H1 (cell line): Measurements from ENCODE around the gene CYP2J2. TPM values are rescaled to one million over a fixed set of nuclear protein-coding genes. Genes with fewer than 3 reads are reported as not detected.

ENCODE experiments used
- CTCF ChIA-PET: fragments of 300-600 bp; sonication (Branson Sonifier 250); formaldehyde crosslinking; loops from one replicate; lab custom pipeline; 2021; ENCODE audit not compliant: partially characterized antibody; lab: Charles Lee
- POLR2A ChIA-PET: fragments of 300-600 bp; sonication (Branson Sonifier 250); formaldehyde crosslinking; loops from one replicate; lab custom pipeline; 2021; ENCODE audit warnings: inconsistent platforms; ENCODE audit not compliant: partially characterized antibody; lab: Charles Lee
- DNase-seq, 2 experiments: peaks; one replicate each; pipeline versions ENCODE4 v3.0.0 to v3.0.0-alpha.2; 2010 to 2022; ENCODE audit warnings: low spot score in 2 of 2, low read depth in 1 of 2, mixed read lengths in 1 of 2
- FAIRE-seq: peaks from 2 replicates; lab custom pipeline; 2011; peaks lifted over from hg19 to GRCh38; lab: Jason Lieb, UNC
- H2AFZ ChIP-seq: 2 replicates; pipeline ENCODE4 v1.8.1; 2012; ENCODE audit warnings: low read length, inconsistent platforms
- H2AK5ac ChIP-seq: 2 replicates; pipeline ENCODE4 v1.6.1; 2013; ENCODE audit warnings: low read depth, low read length
- H2BK120ac ChIP-seq: replicated peaks from 2 replicates; pipeline ENCODE3; 2013; ENCODE audit warnings: low read depth, low read length, inconsistent platforms
- H2BK12ac ChIP-seq: 2 replicates; pipeline ENCODE4 v1.6.1; 2013; ENCODE audit warnings: low read depth, low read length
- H2BK15ac ChIP-seq: 2 replicates; pipeline ENCODE4 v1.6.1; 2013; ENCODE audit warnings: low read length
- H2BK20ac ChIP-seq: 2 replicates; pipeline ENCODE4 v1.6.1; 2013; ENCODE audit warnings: low read length
- H2BK5ac ChIP-seq: 2 replicates; pipeline ENCODE4 v1.6.1; 2013; ENCODE audit warnings: low read depth, low read length
- H3K14ac ChIP-seq: 2 replicates; pipeline ENCODE4 v1.6.1; 2013; ENCODE audit warnings: inconsistent platforms; ENCODE audit not compliant: insufficient read length
- H3K18ac ChIP-seq: 2 replicates; pipeline ENCODE4 v1.6.1; 2013; ENCODE audit warnings: low read length; ENCODE audit errors: extremely low read depth
- H3K23ac ChIP-seq: 2 replicates; pipeline ENCODE4 v1.6.1; 2013; ENCODE audit warnings: inconsistent platforms; ENCODE audit not compliant: insufficient read length
- H3K23me2 ChIP-seq: 2 replicates; pipeline ENCODE4 v1.6.1; 2013; ENCODE audit warnings: low read depth, low read length
- H3K27ac ChIP-seq: 2 replicates; pipeline ENCODE4 v1.6.1; 2011; ENCODE audit warnings: low read depth, low read length, inconsistent platforms
- H3K27me3 ChIP-seq, 4 experiments: replicated peaks in 1 of 4; 1 replicate in 1 of 4; 2 replicates in 3 of 4; pipeline versions ENCODE4 v1.6.1 to v1.8.1; 2011 to 2013; ENCODE audit warnings: low read length in 3 of 4, mild to moderate bottlenecking in 3 of 4, inconsistent platforms in 2 of 4, mixed read lengths in 2 of 4, moderate library complexity in 1 of 4; ENCODE audit not compliant: control insufficient read depth in 3 of 4, insufficient read depth in 3 of 4; ENCODE audit errors: extremely low read depth in 1 of 4
- H3K36me3 ChIP-seq, 4 experiments: 2 replicates each; pipeline versions ENCODE4 v1.6.1 to v1.8.1; 2011 to 2013; ENCODE audit warnings: mild to moderate bottlenecking in 4 of 4, low read length in 3 of 4, moderate library complexity in 2 of 4, control low read depth in 1 of 4, inconsistent platforms in 1 of 4; ENCODE audit not compliant: insufficient read depth in 4 of 4, control insufficient read depth in 2 of 4
- H3K4ac ChIP-seq: replicated peaks from 2 replicates; pipeline ENCODE3; 2013; ENCODE audit warnings: low read length, low read depth, mixed read lengths, inconsistent platforms; ENCODE audit not compliant: insufficient read length
- H3K4me1 ChIP-seq, 4 experiments: replicated peaks in 1 of 4; 1 replicate in 1 of 4; 2 replicates in 3 of 4; pipeline versions ENCODE4 v1.6.1 to v1.8.1; 2011 to 2013; ENCODE audit warnings: low read length in 3 of 4, inconsistent platforms in 2 of 4, mixed read lengths in 1 of 4; ENCODE audit not compliant: insufficient read depth in 4 of 4, control insufficient read depth in 3 of 4
- H3K4me2 ChIP-seq, 2 experiments: 2 replicates each; pipeline versions ENCODE4 v1.6.1 to v1.8.1; 2011 to 2013; ENCODE audit warnings: low read depth in 2 of 2, low read length in 2 of 2, control low read depth in 1 of 2, inconsistent platforms in 1 of 2, mild to moderate bottlenecking in 1 of 2; ENCODE audit not compliant: insufficient read depth in 1 of 2
- H3K4me3 ChIP-seq, 4 experiments: fragments of 200-600, 300-600 bp in 1 of 4; sonication (generic), shearing (Covaris generic), sonication (Bioruptor Twin) in 1 of 4; 2 replicates each; pipeline versions ENCODE4 v1.5.1 to v1.8.1; 2011 to 2016; ENCODE audit warnings: low read length in 4 of 4, low read depth in 3 of 4, control low read depth in 2 of 4, inconsistent platforms in 2 of 4, mild to moderate bottlenecking in 2 of 4, mixed read lengths in 1 of 4, moderate library complexity in 1 of 4; ENCODE audit not compliant: insufficient read depth in 2 of 4; ENCODE audit errors: extremely low read depth in 1 of 4
- H3K56ac ChIP-seq: replicated peaks from 2 replicates; pipeline ENCODE3; 2013; ENCODE audit warnings: low read depth, mild to moderate bottlenecking, mixed read lengths, low read length, inconsistent platforms; ENCODE audit not compliant: insufficient read length
- H3K79me1 ChIP-seq: 2 replicates; pipeline ENCODE4 v1.6.1; 2013; ENCODE audit warnings: low read depth, low read length, control low read depth
- H3K79me2 ChIP-seq, 2 experiments: 2 replicates each; pipeline versions ENCODE4 v1.6.1 to v1.8.1; 2012 to 2013; ENCODE audit warnings: low read length in 2 of 2, mild to moderate bottlenecking in 2 of 2, inconsistent platforms in 1 of 2; ENCODE audit not compliant: insufficient read depth in 2 of 2, control insufficient read depth in 1 of 2
- H3K9ac ChIP-seq, 4 experiments: replicated peaks in 1 of 4; 1 replicate in 1 of 4; 2 replicates in 3 of 4; pipeline versions ENCODE4 v1.6.1 to v1.8.1; 2011 to 2013; ENCODE audit warnings: low read depth in 3 of 4, low read length in 3 of 4, control low read depth in 2 of 4, mild to moderate bottlenecking in 2 of 4, moderate library complexity in 2 of 4, inconsistent platforms in 1 of 4; ENCODE audit errors: extremely low read depth in 1 of 4
- H3K9me3 ChIP-seq, 2 experiments: 2 replicates each; pipeline versions ENCODE4 v1.6.1 to v1.8.1; 2012 to 2013; ENCODE audit warnings: mild to moderate bottlenecking in 2 of 2, moderate library complexity in 2 of 2, control low read depth in 1 of 2, inconsistent platforms in 1 of 2, low read depth in 1 of 2, low read length in 1 of 2, mixed read lengths in 1 of 2; ENCODE audit not compliant: insufficient read depth in 2 of 2
- H4K20me1 ChIP-seq, 2 experiments: replicated peaks in 1 of 2; 2 replicates each; pipeline versions ENCODE3 to v1.8.1; 2011 to 2013; ENCODE audit warnings: inconsistent platforms in 2 of 2, low read length in 2 of 2, mild to moderate bottlenecking in 1 of 2; ENCODE audit not compliant: insufficient read depth in 2 of 2, control insufficient read depth in 1 of 2
- H4K5ac ChIP-seq: 2 replicates; pipeline ENCODE4 v1.6.1; 2013; ENCODE audit warnings: low read length, low read depth, mixed read lengths, inconsistent platforms; ENCODE audit not compliant: insufficient read length
- H4K8ac ChIP-seq: 2 replicates; pipeline ENCODE4 v1.8.0; 2013; ENCODE audit warnings: mild to moderate bottlenecking, moderate library complexity, low read length, inconsistent platforms; ENCODE audit not compliant: insufficient read depth; ENCODE audit errors: extremely low read depth
- H4K91ac ChIP-seq: replicated peaks from 2 replicates; pipeline ENCODE3; 2013; ENCODE audit warnings: low read length, mixed read lengths, inconsistent platforms; ENCODE audit not compliant: insufficient read length
- BCL11A ChIP-seq, 2 experiments: IDR thresholded peaks; one replicate each; pipeline ENCODE4 v1.6.1; 2011; ENCODE audit warnings: low read depth in 2 of 2, low read length in 2 of 2, mild to moderate bottlenecking in 2 of 2
- BRCA1 ChIP-seq: IDR thresholded peaks from 2 replicates; pipeline ENCODE4 v1.6.1; 2012; ENCODE audit warnings: low read depth, low read length, improper control_type of control experiment
- CHD2 ChIP-seq: IDR thresholded peaks from 2 replicates; pipeline ENCODE4 v1.6.1; 2012; ENCODE audit warnings: low read length, improper control_type of control experiment
- CREB1 ChIP-seq: IDR thresholded peaks from 2 replicates; pipeline ENCODE4 v1.6.1; 2012; ENCODE audit warnings: inconsistent platforms
- EP300 ChIP-seq, 2 experiments: IDR thresholded peaks; 1 replicate in 1 of 2; 2 replicates in 1 of 2; pipeline ENCODE4 v1.6.1; 2011 to 2012; ENCODE audit warnings: low read depth in 2 of 2, low read length in 2 of 2, mild to moderate bottlenecking in 2 of 2, borderline replicate concordance in 1 of 2, inconsistent platforms in 1 of 2, moderate library complexity in 1 of 2
- GABPA ChIP-seq: IDR thresholded peaks from 2 replicates; pipeline ENCODE4 v1.6.1; 2011; ENCODE audit warnings: mild to moderate bottlenecking, low read length, moderate library complexity, borderline replicate concordance; ENCODE audit not compliant: insufficient read depth
- JUN ChIP-seq: IDR thresholded peaks from 2 replicates; pipeline ENCODE4 v1.6.1; 2011; ENCODE audit warnings: low read depth, mild to moderate bottlenecking, improper control_type of control experiment, low read length
- MAFK ChIP-seq: IDR thresholded peaks from 2 replicates; pipeline ENCODE4 v1.6.1; 2012; ENCODE audit warnings: low read depth, mild to moderate bottlenecking, improper control_type of control experiment, low read length
- RNF2 ChIP-seq: fragments of 200-900, 300-1000 bp; sonication (generic); IDR thresholded peaks from 2 replicates; pipeline ENCODE4 v1.7.1; 2016; ENCODE audit warnings: borderline replicate concordance, low read depth, mild to moderate bottlenecking, antibody characterized with exemption, low read length; ENCODE audit not compliant: poor library complexity, severe bottlenecking; ENCODE audit errors: missing control alignments
- SAP30 ChIP-seq: fragments of 300-600 bp; sonication (generic); IDR thresholded peaks from 2 replicates; pipeline ENCODE4 v1.7.1; 2012; ENCODE audit warnings: low read length, moderate library complexity, mild to moderate bottlenecking, inconsistent platforms; ENCODE audit not compliant: insufficient read depth, insufficient replicate concordance
- SIN3A ChIP-seq, 2 experiments: IDR thresholded peaks in 1 of 2; conservative IDR thresholded peaks in 1 of 2; 2 replicates each; pipeline ENCODE4 v1.6.1; 2011 to 2012; ENCODE audit warnings: low read length in 2 of 2, improper control_type of control experiment in 1 of 2, low read depth in 1 of 2, mild to moderate bottlenecking in 1 of 2
- SP2 ChIP-seq: IDR thresholded peaks from 2 replicates; pipeline ENCODE4 v1.6.1; 2012; ENCODE audit warnings: mild to moderate bottlenecking, low read length, inconsistent platforms
- SRF ChIP-seq: IDR thresholded peaks from 2 replicates; pipeline ENCODE4 v1.6.1; 2011; ENCODE audit warnings: mild to moderate bottlenecking, low read depth, low read length, moderate library complexity
- TEAD4 ChIP-seq: IDR thresholded peaks from 2 replicates; pipeline ENCODE4 v1.6.1; 2012; ENCODE audit warnings: low read depth, low read length, inconsistent platforms, mixed read lengths
- WGBS, 2 experiments: shearing (Covaris generic) in 1 of 2; methylation state at CpG; one replicate each; pipeline versions ENCODE4 v1.1.6 to v1.1.7; 2013 to 2015; ENCODE audit warnings: low lambda C conversion rate in 2 of 2, mixed read lengths in 2 of 2, inconsistent platforms in 1 of 2, low coverage in 1 of 2, missing lambda C conversion rate in 1 of 2; ENCODE audit not compliant: insufficient replicate concordance in 2 of 2, insufficient coverage in 1 of 2, insufficient read length in 1 of 2; ENCODE audit errors: extremely low coverage in 1 of 2, missing lambda C conversion rate in 1 of 2; 5-methylcytosine and 5-hydroxymethylcytosine counted together
- polyA plus RNA-seq, 7 experiments: library from polyadenylated mRNA; depleted of rRNA in 3 of 7; stranded (reverse) in 5 of 7; unstranded in 2 of 7; fragments of >200 nt in 5 of 7; fragments of 200-250 nt in 2 of 7; gene quantifications; 1 replicate in 5 of 7; 2 replicates in 1 of 7; 4 replicates in 1 of 7; pipeline versions ENCODE4 v1.2.1 to v1.2.3, GENCODE V29; 2011 to 2013; ENCODE audit warnings: missing spikeins in 2 of 7, mixed read lengths in 2 of 7
- total RNA-seq: library from RNA; stranded (reverse); fragmentation: NEBNext Ultra II Directional; extraction: Animal tissue kit (Norgen Biotek cat#: 25700); gene quantifications from 2 replicates; pipeline ENCODE4 v1.2.1, GENCODE V29; 2021

CYP2J2 gene
- total and polyA plus RNA-seq, 2 of the 8 experiments (the other 6 are each of a cell fraction or from before 2014, with no cell fraction given) = 0.59 to 2.1 TPM

DNA sequence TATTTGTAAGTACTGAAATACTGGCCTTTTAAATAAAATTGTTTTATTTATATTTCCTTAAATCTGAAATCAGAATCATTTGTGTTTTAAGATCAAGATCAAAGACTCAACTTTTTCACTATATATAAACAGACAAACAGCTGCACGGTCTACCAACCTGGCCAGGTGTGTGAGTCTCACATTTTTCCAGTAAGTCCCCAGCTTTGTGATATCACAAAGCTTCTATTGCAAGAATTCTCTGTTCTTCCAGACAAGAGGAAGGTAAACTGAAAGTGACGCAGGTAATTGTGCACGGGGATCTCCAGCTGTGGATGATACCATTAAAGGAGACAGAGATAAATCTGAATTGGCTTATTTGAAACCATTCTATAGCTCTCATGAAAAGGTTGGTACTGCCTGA, 41.2 kb upstream of the CYP2J2 start:
- no peak overlapping the region for H2BK120ac ChIP-seq
- FAIRE-seq (no peak), DNase-seq (no peak)
- H4K8ac ChIP-seq = no peak overlapping the region
- no peak overlapping the region for H4K5ac ChIP-seq
- no peaks in the 10 kb centered on the region for H3K36me3 ChIP-seq
- no peak overlapping the region for H3K4ac ChIP-seq
- no peaks in the 10 kb centered on the region for H3K23me2 ChIP-seq
- no peak overlapping the region for H3K14ac ChIP-seq
- POLR2A ChIA-PET = no interaction called here
- H2BK15ac ChIP-seq = no peak overlapping the region
- H3K9me3 ChIP-seq = no peaks in the 10 kb centered on the region
- no peak overlapping the region for H3K23ac ChIP-seq
- no peak overlapping the region for H2BK20ac ChIP-seq
- no peak overlapping the region for H3K9ac ChIP-seq
- no peak overlapping the region for H2AFZ ChIP-seq
- H3K79me2 ChIP-seq = no peaks in the 10 kb centered on the region
- WGBS, 2 experiments = 90% methylated on average over 3 of the region's 3 CpGs; no CpG with 5 or more reads in 1 of the 2 experiments
- no peak overlapping the region for H2AK5ac ChIP-seq
- H4K20me1 ChIP-seq = no peaks in the 10 kb centered on the region
- H2BK12ac ChIP-seq = no peak overlapping the region
- no peak overlapping the region for H3K18ac ChIP-seq
- H3K4me2 ChIP-seq = no peak overlapping the region
- peaks cover 0 to 2% (median under 1%) of the 10 kb centered on the region in 4 experiments; a peak in 3 of 7 replicates for H3K4me1 ChIP-seq
- H4K91ac ChIP-seq = no peak overlapping the region
- no peak overlapping the region for H3K56ac ChIP-seq
- no peak overlapping the region for H3K27ac ChIP-seq
- CTCF ChIA-PET = interaction anchor here (0.5 to 4.0 kb wide), 9 partner anchors 9 to 1061 kb away, joined by 3 to 16 read pairs (median 6); no protein-coding TSS in a partner anchor
- H3K4me3 ChIP-seq = no peak overlapping the region
- H3K79me1 ChIP-seq = no peaks in the 10 kb centered on the region
- H3K27me3 ChIP-seq = no peaks in the 10 kb centered on the region
- H2BK5ac ChIP-seq = no peak overlapping the region
- TF ChIP-seq CHD2 (no peak), SP2 (no peak), BRCA1 (no peak), BCL11A (IDR thresholded peaks at IDR 0.05; ENCODE audit: low read depth in 2 of 2, low read length in 2 of 2) (no peak), SRF (no peak), MAFK (no peak), SIN3A (conservative IDR thresholded peaks at IDR 0.05 in 1 of 2, IDR thresholded peaks at IDR 0.05 in 1 of 2; ENCODE audit: low read depth in 1 of 2, low read length in 2 of 2) (no peak), GABPA (no peak), SAP30 (no peak), TEAD4 (no peak), CREB1 (no peak), EP300 (IDR thresholded peaks at IDR 0.05; ENCODE audit: borderline replicate concordance in 1 of 2, low read depth in 2 of 2, low read length in 2 of 2) (no peak), RNF2 (no peak), JUN (no peak)
